Activated CD8-positive, alpha-beta memory T cell treated with anti-CD3 and anti-CD28 coated beads, Interleukin-2, amount 50 U/mL, for 24 hours (primary cell): Measurements from ENCODE around the gene SMIM5.
"Not testable (repeated sequence)": the region's sequence is repeated elsewhere in the genome, so short reads cannot be mapped to it uniquely, and the experiment has no call there.

Source experiments
- DNase-seq: peaks from one replicate; pipeline ENCODE4 v3.0.0-alpha.2; 2020; ENCODE audit errors: extremely low read depth

The SMIM5 gene, protein sequence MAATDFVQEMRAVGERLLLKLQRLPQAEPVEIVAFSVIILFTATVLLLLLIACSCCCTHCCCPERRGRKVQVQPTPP

DNA sequence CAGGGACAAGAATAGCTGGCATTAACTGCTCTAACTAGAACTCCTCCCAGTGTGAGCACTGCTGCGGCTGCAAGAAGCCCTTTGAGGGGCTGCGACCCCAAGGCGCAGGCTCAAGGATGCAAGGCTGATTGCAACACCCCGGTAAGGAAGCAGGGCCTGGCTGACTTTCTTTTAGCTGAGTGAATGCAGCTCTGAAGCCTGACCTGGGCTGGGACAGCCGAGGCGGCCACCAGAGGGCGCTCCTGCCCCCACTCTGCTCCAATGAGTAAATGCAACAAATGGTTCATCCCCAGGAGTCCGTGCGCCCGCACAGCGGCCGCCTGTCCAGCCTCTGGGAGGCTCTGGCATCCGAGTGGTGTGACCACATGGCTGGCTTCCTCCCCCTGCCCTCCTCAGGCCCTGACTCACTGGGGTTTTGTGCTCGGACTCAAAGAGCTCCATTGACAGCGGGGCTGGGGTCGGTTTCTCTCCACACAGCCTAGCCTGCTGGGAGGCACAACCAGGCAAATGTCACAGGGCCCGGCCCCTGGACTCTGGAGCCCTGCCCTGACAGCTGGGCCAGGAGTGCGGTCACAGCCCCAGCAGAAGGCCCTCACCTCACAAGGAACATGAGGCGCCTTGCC, at the start of gene SMIM5:
Gene SMIM5 (plus strand): TSS at position 572 of the 623 bp plus-strand sequence. CDS start 6,768 bp downstream, outside the sequence.
- DNase-seq = peak; percentile 44

DNA sequence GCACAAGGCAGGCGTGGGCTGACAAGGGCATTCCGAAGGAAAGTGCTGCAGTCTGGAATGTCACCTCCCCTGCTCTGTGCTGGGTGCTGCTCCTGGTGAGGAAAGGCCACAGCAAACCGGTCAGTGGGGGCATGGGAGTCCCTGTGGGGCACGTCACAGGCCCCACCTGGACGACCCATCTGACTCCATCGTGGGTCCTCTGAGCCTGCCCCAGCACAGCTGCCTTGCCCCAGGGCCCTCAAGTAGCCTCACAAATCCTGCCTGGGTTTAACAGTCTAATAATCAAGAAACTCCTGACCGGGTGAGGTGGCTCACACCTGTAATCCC, 48.4 kb upstream of the SMIM5 start:
- no peak for DNase-seq

DNA sequence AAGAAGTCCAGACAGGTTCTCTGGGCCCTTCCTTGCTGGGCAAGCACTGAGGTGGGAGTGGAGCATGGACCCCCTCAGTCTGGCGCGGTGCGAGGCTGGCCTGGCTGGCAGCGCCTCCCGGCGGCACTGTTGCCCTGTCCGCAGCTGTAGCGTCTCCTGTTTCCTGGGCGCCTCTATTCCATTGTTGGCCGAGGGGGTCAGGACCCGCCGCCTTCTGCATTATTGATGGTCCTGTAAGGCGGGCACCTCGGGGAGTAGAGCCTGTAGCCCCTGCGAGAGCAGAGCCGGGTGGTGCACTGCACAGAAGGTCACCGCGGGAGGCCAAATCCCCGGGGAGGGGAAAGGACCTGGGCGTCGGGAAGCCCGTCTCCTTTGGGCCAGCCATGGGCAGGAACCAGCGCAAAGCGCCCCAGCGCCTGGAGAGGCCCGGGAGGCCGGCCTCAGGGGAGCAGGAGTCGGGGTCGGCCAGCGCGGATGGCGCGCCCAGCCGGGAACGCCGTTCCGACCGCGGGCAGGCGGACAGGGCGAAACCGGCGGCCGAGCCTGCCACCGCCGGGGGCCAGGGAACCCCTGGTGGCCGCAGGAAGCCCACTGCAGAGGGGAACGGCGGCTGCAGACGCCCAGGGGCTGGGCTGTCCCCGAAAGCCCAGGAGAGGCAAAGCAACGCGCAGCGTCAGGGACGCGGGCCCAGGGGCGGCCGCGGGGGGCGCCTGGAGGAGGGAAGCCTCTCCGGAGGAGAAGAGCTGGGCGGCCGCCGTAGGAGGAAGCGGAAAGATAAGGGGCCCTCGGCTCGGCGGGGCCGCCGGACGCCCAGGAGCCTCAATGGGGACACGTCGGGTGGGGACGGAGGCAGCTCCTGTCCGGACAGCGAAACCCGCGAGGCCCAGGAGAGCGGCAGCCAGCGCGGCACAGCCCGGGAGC, 45.3 kb upstream of the SMIM5 start, which contains the start of gene MYO15B:
Gene MYO15B (plus strand): TSS at position 126 of the 921 bp plus-strand sequence. CDS start 258 bp downstream, at position 384.
- no peak for DNase-seq

DNA sequence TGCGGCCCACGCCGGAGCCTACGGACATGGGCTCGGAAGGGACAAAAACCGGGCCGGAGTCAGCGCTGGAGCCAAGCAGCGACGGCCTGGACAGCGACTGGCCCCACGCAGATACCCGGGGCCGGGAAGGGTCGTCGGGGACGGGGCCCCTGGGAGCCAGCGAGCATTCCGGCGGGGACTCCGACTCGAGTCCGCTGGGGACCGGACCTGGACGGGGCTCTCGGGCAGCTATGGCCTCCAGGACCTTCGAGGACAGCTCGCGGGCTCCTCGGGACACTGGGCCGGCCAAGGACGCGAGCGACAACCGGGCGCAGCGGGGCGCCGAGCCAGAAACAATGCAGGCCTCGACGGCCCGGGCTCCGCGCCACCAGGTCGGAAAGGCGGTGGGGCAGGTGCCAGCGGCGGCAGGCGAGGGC, 44.6 kb upstream of the SMIM5 start:
- DNase-seq = no peak

DNA sequence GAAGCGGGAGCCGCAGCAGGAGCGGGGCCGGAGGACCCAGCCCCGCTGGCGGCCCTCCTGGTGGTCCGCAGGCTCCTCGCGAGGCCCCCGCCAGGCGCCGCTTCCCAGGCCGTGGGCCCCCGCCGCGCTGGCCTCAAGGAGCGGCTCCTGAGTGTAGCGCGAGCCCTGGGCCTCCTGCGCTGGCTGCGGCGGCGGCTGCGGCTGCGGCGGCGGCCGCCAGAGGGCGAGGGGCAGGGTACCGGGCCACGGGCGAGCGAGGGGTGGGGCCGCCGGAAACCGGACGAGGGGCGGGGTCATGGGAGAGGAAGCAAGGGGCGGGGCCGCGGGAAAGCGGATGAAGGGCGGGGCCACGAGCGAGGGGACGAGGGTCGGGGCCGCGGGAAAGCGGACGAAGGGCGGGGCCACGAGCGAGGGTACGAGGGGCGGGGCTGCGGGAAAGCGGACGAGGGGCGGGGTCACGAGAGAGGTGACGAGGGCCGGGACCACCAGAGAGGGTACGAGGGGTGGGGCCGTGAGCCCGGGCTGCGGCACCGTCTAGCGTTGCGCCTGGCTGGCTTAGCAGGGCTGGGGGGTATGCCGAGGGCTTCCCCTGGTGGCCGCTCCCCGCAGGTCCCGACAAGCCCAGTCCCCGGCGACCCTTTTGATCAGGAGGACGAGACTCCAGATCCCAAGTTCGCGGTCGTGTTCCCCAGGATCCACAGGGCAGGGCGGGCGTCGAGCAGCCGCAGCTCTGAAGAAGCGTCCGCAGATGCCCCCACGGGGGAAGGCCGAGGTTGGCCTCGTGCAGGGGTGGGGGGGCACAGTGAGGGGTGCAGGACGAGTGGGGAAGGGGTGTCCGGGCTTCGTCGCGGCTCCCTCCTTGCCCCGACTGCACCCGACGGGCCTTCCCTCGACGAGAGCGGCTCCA, 44.0 kb upstream of the SMIM5 start:
- peak; percentile 93 for DNase-seq

DNA sequence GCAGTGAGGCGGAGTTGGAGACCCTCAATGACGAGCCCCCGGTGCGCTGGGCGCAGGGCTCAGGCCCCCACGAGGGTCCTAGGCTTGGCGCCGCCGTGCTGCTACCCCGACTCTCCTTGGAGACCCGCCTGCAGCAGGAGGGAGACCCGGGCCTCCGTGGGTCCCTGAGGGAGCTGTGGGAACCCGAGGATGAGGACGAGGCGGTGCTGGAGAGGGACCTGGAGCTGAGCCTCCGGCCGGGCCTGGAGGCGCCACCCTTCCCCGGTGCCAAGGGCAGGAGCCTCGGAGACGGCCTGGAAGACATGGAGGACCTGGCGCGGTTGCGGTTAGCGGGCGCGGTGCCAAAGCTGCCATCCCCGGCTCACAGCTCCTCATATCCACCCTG, 43.3 kb upstream of the SMIM5 start:
- no peak for DNase-seq

DNA sequence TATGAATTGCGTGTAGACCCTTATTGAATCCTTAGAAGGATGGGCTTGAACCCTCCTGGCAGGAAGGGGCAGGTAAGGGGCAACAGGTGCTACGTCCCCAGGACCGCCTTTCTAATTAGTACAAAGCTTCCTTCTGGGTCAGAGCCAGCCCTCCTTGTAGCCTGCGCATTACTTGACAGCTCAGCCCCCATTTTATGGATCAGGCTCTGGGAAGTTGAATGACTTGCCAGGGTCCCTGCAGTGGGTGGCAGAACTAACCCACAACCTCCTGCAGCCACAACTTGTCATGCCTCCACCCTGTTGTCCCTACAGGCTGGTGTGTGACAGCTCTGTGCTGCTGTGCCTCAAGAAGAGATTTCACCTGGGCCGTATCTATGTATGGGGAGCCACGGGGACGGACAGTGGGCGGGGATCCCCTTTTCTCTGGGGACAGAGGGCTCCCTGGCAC, 42.9 kb upstream of the SMIM5 start:
- DNase-seq = no peak

DNA sequence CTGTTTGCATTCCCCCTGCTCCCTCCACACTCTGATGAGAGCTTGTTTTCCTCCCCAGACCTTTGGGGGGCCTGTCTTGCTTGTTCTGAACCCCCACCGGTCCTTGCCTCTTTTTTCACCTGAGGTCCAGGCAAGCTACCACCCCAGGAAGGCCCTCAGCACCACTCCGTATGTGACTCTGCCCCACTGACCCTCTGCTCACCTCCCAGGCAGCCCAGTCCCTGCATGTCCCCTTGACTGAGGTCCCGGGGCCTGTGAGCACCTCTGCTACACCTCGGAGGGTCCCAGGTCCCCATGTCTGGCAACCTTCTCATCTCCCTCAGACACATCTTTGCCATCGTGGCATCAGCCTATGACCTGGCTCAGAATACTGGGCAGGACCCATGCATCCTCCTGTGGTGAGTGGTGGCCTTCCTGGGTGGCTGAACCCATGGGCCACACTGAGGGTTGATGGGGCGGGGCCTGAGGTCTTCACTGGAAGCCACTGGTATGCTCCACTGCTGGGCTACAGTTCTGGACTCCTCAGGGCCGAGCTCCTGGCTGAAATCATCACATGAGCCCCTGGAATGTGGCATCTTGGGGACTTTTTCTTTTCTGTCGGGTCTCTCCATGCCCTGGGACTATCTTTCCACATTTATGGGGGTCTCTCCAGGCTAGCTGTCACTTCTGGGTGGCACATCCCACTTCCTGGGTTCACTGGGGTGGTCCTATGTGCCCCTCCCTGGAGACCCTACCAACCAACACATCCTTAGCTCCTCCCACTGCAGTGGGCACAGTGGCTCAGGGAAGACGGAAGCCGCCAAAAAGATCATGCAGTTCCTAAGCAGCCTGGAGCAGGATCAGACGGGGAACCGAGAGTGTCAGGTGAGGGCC, 42.1 kb upstream of the SMIM5 start:
- DNase-seq = no peak

DNA sequence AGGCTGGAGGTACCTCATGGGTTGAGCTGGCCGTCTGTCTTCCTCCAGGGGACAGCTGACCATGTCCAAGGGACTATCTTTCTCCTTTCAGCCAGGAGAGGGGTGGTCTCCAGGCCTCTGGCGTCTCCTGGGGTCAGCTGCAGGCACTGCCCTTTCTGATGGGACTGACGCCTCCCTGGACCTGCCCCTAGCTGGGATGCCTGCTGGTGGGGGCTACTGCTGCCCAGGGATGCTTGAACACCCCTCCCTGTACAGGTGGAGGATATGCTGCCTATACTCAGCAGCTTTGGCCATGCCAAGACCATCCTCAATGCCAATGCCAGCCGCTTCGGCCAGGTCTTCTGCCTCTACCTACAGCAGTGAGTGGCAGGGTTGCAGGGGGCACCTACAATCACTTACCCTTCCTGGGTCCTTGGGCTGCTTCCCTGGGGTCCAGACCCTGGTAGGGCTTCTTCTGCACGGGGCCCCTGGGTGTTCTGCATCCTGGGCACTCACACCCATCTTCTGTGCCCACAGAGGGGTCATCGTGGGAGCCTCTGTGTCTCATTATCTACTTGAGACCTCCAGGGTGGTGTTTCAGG, 41.4 kb upstream of the SMIM5 start:
- DNase-seq = no peak

DNA sequence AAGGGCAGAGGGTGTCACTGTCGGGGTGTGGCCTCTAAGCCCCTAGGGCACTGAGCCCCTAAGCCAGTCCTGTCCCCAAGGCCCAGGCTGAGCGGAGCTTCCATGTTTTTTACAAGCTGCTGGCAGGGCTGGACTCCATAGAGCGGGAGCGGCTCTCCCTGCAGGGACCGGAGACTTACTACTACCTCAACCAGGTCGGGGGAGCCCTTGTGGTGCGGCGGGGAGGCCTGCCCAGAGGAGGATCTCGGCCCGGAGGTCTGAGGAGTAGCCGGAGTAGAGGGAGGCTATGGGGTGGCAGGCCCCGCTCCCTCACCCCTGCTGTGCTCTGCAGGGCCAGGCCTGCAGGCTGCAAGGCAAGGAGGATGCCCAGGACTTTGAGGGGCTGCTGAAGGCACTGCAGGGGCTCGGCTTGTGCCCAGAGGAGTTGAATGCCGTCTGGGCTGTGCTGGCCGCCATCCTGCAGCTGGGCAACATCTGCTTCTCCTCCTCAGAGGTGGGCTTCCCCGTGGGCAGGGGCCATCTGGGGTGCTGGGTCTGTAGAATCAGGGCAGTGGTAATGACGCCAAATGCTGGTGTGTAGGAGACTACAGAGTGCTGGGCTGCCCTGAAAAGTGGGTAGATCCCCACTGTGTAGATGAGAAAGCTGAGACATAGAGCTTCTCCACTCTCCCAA, 40.8 kb upstream of the SMIM5 start:
- no peak for DNase-seq

DNA sequence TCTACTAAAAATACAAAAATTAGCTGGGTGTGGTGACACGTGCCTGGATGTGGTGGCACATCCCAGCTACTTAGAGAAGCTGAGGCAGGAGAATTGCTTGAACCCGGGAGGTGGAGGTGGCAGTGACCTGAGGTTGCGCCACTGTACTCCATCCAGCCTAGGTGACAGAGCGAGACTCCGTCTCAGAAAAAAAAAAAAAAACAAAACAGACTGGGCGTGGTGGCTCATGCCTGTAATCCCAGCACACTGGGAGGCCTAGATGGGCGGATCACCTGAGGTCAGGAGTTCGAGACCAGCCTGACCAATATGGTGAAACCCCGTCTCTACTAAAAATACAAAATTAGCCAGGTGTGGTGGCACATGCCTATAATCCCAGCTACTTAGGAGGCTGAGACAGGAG, 39.8 kb upstream of the SMIM5 start:
- not testable (repeated sequence) for DNase-seq

DNA sequence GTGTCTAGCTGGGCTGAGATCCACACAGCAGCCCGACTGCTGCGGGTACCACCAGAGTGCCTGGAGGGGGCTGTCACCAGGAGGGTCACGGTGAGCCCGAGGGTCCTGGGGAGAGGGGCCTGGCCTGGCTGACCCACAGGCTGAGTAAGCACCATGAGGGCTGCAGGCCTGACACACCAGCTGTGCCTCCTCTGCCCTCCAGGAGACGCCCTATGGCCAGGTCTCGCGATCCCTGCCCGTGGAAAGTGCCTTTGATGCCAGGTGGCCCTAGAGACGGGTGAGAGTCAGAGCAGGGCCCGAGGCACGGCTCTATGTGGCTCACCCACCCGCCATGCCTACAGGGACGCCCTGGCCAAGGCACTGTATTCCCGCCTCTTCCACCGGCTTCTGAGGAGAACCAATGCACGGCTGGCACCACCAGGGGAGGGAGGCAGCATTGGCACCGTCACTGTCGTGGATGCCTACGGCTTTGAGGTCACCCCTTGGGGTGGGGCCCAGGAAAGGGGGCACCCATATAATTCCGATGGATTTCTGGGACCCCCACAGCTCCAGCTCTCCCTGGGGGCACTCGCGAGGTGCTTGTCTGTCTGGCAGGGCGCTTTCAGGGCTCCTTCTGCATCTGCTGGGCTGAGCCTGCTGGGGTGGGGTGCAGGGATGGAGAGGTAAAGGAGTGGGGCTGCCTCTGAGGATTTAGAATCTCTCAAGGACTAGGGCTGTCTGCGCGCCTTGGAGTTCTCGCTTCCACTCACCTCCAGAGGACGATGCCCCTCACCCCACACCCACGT, 38.5 kb upstream of the SMIM5 start:
- DNase-seq = no peak

DNA sequence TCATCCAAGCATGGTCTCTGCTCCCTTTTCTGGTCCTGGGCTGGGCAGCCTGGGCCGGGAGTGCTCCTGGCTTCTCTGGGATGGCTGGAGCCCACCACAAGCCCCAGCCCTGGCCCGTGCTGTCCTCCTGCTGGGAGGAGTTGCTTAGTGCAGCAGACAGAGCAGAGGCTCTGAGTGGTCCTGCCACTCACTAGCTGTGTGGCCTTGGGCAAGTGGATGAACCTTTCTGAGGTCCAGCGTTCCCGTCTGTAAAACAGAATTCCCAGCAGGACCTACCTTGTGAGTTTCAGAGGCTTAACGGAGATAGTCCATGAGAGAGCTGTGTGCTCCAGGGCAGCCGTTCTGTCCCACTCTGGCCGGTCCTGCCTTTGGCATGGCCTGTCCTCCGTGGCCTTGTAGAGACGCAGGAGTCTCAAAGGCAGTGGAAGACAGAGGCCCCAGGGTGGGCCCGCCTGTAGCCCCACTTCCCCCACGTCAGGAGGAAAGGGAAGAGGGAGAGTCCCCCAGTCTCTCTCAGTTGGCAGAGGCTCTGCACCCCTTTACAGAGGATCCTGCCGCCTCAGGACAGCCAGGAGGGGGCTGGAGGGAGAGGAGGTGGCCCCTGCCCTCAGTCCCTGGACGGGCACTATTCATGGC, 37.8 kb upstream of the SMIM5 start:
- no peak for DNase-seq

DNA sequence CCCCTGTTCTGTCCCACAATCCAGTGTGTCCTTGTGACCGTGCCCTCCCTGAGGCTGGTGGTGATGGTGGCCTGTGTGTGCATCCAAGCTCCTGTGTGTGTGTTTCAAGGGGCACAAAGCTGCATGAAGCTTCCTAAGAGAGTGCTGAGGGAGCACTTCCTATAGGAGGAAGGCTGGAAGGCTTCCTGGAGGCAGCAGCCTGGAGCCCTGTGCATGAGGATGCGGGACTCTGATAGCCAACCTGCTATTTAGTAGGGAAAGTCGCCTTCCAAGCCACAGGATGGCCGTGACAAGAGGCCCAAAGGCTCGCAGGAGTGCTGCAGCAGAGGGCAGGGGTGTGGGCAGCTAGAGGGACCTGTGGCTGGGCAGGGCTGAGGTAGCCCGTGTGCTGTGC, 37.3 kb upstream of the SMIM5 start:
- DNase-seq = no peak

DNA sequence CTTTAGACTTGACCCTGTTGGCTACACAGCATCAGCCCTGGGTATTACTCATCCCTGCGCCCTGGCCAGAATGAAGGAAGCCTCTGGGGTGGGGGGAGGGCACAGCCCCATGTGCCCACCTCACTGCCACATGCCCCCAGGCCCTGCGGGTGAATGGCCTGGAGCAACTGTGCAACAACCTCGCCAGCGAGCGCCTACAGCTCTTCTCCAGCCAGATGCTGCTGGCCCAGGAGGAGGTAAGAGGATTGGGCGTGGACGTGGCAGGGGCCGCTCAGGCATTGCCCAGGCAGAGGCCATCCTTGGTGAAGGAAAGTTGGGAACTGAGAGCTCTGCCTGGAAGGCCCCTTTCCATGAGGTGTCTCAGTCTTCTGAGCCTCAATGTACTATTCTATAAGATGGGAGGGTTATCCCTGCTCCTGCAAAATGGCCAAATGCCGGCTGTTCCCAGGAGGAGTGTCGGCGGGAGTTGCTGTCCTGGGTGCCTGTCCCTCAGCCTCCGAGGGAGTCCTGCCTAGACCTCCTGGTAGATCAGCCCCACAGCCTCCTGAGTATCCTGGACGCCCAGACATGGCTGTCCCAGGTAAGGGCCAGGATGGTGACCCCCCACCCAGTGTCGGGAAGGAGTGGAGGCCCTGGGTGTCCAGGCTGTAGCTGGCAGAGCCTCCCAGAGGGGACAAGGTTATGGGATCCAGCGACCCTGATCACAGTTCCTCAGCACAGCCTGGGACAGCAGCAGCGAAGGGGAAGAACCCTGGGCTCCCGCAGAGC, 36.7 kb upstream of the SMIM5 start:
- no peak for DNase-seq

DNA sequence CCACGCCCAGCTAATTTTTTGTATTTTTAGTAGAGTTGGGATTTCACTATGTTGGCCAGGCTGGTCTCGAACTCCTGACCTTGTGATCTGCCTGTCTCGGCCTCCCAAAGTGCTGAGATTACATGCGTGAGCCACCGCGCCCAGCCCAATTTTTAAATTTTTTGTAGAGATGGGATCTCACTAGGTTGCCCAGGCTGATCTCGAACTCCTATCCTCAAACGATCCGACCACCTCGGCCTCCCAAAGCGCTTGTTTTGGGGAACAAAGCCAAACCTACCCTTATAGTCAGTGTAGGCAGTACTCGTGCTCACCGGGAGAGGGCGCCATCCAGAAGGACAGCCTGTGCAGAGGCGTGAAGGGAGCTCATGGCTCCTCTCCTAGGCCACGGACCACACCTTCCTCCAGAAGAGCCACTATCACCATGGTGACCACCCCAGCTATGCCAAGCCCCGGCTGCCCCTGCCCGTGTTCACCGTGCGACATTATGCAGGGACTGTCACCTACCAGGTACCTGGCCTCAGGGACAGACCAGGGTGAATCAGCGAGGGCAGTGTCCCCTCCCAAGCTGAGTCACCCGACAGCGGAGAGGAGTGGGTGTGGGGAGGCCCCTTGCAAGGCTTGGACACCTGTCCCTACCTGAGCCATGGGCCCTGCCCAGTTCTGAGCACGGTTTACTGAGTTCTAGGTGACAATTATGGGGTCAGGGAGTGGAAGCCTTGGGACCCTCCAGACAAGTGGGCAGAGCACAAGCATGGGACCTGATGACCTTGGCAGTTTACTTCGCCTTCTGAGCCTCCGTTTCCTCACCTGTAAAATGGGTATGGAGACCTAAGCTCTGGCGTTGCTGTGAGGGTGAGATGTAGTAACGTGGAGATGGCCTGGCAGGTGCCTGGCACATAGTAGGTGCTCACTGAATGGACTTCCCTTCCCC, 31.9 kb upstream of the SMIM5 start:
- peak; percentile 24 for DNase-seq

DNA sequence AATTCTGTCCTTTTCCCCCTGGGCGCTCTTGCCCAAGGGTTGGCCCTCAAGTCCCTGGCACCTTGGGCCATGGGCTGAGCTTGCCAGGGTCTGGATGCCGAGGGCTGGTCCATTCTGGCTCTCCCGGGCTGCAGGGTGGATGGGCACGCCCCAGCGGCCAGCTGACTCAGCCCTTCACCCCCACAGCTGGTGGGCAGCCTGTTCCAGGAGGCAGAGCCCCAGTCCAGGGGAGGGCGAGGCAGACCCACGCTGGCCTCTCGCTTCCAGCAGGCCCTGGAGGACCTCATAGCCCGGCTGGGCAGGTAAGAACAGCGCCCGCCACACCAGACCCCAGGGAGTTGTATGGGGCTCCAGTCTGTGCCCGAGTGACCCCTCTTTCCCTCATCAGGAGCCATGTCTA, 30.6 kb upstream of the SMIM5 start:
- DNase-seq = no peak
